Islet precursor cell (in vitro differentiated cells): Measurements from ENCODE around the gene TNFRSF25.

Experiments
- DNase-seq: peaks from one replicate; pipeline ENCODE4 v3.0.0-alpha.2; 2018

TNFRSF25 gene

DNA sequence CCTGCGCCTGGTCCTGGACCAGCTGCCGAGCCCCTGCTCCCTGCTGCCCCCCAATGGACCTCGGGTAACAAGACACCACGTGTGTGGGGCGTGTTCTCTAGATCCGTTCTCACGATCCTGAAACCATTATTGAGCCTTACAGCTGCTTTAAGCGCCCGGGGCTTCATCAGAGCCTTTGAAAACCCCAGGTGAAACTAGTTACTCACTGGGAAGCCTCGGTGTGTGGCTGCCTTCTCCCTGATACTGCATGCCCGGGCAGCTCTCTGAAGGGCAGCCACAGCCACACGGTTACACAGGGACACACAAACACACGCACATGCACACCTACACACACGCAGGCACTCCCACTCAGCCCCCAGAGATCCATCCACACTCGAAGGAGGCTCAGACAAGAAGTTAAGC is 51.5 kb downstream of the TNFRSF25 start:
- DNase-seq = peak; percentile 90

DNA sequence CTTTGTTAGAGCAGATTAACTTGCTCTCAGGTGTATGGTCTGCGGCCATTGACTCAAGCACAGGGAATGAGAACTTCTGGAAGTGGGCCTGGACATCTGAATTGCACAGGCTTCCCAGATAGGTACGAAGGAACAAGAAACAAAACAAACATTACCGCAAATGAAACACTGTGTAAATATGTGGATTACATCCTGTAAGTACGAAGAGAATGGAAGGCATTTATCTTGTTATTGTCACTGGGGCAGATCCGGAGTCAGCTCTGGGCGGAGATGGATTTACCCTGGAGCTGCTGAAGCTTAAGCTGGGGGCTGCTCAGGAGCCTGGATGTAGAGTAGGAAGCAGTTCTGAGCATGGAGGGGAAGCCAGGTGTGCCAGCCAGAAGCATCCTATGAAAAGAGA is 53.1 kb downstream of the TNFRSF25 start:
- no peak for DNase-seq
